Astrocyte of the cerebellum (primary cell): ENCODE measurements around the gene FYN.
"Not testable (repeated sequence)": the region's sequence is repeated elsewhere in the genome, so short reads cannot be mapped to it uniquely, and the experiment has no call there.

Experiments
- DNase-seq: peaks from one replicate; pipeline ENCODE4 v3.0.0-alpha.2; 2011; ENCODE audit warnings: low read depth
- H3K4me3 ChIP-seq: 2 replicates; pipeline ENCODE4 v1.5.1; 2011; ENCODE audit warnings: mild to moderate bottlenecking, low read depth, low read length, moderate library complexity
- in situ Hi-C: cut with HindIII; loops from 2 replicates; pipeline ENCODE4 v1.10.0; 2017; ENCODE audit warnings: low sequenced_read_pairs
- TF ChIP-seq, protein P1 (sequence below): IDR thresholded peaks from 2 replicates; pipeline ENCODE4 v1.5.1; 2012; ENCODE audit warnings: low read length, low read depth, moderate library complexity, mild to moderate bottlenecking; ENCODE audit errors: missing control alignments

FYN gene

DNA sequence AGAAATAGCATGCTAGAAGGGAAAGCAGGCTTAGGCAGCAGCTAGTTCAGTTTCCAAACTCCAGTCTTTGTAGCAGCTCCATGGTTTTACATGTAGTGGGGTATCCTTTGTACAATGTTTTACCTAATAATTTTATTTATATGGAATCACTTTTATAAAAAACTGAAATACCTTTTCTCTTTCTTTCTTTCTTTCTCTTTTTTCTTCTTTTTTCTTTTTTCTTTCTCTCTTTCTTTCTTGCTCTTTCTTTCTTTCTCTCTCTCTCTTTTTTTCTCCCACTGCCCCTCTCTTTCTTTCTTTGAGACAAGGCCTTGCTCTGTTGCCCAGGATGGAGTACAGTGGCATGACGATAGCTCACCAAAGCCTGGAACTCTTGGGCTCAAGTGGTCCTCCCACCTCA lies 41.4 kb upstream of the FYN start:
- no peak for DNase-seq
- in situ Hi-C loops = no loop called here
- H3K4me3 ChIP-seq = no peak overlapping the region
- TF ChIP-seq, protein P1, sequence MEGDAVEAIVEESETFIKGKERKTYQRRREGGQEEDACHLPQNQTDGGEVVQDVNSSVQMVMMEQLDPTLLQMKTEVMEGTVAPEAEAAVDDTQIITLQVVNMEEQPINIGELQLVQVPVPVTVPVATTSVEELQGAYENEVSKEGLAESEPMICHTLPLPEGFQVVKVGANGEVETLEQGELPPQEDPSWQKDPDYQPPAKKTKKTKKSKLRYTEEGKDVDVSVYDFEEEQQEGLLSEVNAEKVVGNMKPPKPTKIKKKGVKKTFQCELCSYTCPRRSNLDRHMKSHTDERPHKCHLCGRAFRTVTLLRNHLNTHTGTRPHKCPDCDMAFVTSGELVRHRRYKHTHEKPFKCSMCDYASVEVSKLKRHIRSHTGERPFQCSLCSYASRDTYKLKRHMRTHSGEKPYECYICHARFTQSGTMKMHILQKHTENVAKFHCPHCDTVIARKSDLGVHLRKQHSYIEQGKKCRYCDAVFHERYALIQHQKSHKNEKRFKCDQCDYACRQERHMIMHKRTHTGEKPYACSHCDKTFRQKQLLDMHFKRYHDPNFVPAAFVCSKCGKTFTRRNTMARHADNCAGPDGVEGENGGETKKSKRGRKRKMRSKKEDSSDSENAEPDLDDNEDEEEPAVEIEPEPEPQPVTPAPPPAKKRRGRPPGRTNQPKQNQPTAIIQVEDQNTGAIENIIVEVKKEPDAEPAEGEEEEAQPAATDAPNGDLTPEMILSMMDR = no peak

GRCh38 chr6:111912904-111913303 lies 39.7 kb upstream of the FYN start:
- DNase-seq = no peak
- in situ Hi-C loops = no loop called here
- TF ChIP-seq, protein P1 = no peak
- H3K4me3 ChIP-seq = no peak overlapping the region

DNA sequence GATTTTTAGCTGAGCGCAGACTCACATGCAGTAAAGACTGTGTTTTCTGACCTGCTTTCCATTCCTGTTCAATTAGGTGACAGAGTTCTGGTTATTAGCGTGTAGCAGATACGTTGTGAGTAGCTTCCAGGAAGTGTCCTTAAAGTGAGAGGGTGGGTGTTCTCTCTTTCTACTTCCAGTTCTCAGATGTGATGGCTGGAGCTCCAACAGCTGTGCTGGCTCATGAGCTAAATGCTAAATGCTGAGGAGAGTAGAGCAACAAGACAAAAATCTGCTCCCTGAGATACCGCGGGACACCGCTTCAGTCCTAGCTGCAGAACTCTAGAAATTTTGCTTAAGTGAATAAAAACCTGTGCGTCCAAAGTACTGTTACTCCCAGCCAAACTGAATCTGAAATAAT lies 38.2 kb upstream of the FYN start:
- in situ Hi-C loops = no loop called here
- DNase-seq = no peak
- no peak overlapping the region for H3K4me3 ChIP-seq
- TF ChIP-seq, protein P1 = no peak

DNA sequence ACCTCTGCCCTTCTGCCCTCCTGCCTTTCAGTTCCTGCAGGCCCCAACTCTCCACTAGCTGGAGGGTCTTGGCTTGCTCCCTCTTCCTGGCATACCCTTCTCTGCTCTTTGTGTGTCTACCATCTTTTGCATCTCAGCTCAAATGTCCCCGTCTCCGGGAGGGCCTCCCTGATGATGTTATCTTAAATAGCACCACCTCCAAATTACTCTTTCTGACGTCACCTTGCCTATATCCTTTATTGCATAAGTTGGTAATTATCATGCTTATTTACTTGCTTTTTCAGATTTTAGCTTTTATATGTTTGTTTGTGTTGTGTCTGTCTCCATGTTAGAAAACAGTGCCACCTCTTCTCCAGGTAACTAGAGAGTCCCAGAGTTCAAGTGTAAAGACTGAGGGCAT lies 36.0 kb upstream of the FYN start:
- DNase-seq = no peak
- H3K4me3 ChIP-seq = no peak overlapping the region
- in situ Hi-C loops = no loop called here
- TF ChIP-seq, protein P1 = no peak

- DNase-seq, H3K4me3 ChIP-seq, in situ Hi-C loops: not testable (repeated sequence)
These were observed 35.1 kb upstream of the FYN start for GRCh38 chr6:111908365-111908764.

DNA sequence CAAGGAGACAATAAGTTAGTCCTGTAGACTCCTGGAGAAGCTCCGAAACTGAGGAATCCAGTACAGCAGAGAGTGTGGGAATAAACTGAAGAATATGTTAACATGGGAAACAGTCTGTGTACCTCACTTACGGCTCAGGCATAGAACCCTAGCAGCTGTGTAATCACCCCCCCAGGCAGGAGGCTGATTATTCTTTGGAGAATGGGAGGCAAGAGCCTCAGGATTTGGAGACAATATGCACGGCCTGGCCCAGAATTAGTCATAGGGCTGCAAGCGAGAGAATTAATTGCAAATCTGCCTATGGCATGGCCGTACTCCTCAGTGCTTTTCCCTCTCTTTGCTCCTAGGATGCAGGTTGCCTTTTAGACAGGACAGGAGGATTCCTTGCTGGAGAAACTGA lies 27.5 kb upstream of the FYN start:
- in situ Hi-C loops = no loop called here
- TF ChIP-seq, protein P1 = no peak
- no peak for DNase-seq
- no peak overlapping the region for H3K4me3 ChIP-seq

DNA sequence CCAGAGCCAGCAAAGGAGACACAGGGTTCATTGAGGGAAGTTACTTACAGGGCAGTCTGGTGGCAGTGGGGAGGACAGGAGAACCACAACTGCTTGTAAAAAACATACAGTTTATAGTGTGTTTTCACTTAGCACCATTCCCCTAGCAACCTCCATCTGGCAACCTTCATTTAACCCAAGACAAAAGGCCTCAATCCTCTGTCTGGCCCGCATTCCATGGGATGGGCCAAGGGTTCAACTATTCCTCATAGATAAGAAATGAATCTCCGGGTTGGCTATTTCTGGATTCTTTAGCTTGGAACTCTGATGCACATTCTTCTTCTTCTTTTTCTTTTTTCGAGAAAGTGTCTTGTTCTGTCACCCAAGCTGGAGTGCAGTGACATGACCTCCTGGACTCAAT lies 26.3 kb upstream of the FYN start:
- in situ Hi-C loops = no loop called here
- TF ChIP-seq, protein P1 = no peak
- H3K4me3 ChIP-seq = no peak overlapping the region
- no peak for DNase-seq
